ENCODE results near the gene ZBTB38. TPM values are rescaled to one million over a fixed set of nuclear protein-coding genes. Genes with fewer than 3 reads are reported as not detected.

The ZBTB38 gene
- total and polyA plus RNA-seq, 2 of the 13 experiments (the other 11 are each of a cell fraction or from before 2014, with no cell fraction given), result 26.8 to 51.7 TPM

DNA sequence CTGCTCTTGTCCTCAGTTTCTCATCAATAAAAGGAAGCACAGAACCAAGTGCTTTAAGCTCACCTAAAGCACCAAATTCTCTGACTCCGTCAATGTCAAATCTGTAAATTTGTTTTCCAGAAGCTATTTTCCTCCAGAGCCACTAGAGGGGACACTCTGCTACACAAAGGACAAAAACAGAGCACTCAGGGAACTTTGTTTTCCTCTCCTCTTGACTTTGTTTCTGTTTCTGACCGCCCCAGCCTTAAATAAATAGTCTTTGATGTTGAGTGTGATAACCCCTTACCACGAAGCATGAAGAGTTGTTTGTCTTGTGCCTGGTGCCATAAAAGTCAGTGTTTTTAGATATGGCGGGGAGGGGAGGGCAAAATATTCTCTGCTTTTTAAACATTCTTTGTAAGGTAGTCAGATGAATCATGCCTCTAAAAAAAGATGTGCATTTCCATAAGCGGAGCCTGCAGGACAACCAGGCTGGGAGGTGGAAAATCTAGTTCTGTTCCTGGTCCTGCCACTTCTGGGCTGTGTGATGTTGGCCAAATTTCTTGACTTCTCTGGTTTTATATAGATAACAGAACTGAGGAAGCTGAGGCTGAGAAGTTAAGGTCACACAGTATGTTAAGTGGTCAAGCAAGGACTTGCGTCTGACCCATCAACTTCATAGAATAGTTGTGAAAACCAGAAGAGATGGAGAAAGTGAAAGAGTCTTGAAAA, 7.3 kb upstream of the ZBTB38 start (continued):
- TF ChIP-seq ZNF12 (CRISPR knock-in tag; IDR thresholded peaks at IDR 0.05) (no peak), ZNF253 (CRISPR knock-in tag; IDR thresholded peaks at IDR 0.05; ENCODE audit: borderline replicate concordance) (no peak), PITX1 (CRISPR knock-in tag; IDR thresholded peaks at IDR 0.05) (peak; percentile 72; the same call in 1 of the 2 replicates), ZNF713 (CRISPR knock-in tag; IDR thresholded peaks at IDR 0.05) (no peak), ZNF556 (CRISPR knock-in tag; IDR thresholded peaks at IDR 0.05; ENCODE audit: borderline replicate concordance) (no peak), BCL6 (CRISPR knock-in tag; IDR thresholded peaks at IDR 0.05) (peak; percentile 91), ZFP36L2 (CRISPR knock-in tag; IDR thresholded peaks at IDR 0.05) (no peak), SP5 (CRISPR knock-in tag; IDR thresholded peaks at IDR 0.05; ENCODE audit: borderline replicate concordance, low read depth) (peak; percentile 93), ZBTB42 (CRISPR knock-in tag; IDR thresholded peaks at IDR 0.05) (no peak), REXO4 (CRISPR knock-in tag; IDR thresholded peaks at IDR 0.05; ENCODE audit: borderline replicate concordance) (no peak), AHR (CRISPR knock-in tag; IDR thresholded peaks at IDR 0.05) (no peak), SMARCE1 (IDR thresholded peaks at IDR 0.05; ENCODE audit: borderline replicate concordance) (no peak), EEA1 (CRISPR knock-in tag; IDR thresholded peaks at IDR 0.05; ENCODE audit: borderline replicate concordance) (no peak), GFI1 (CRISPR knock-in tag; IDR thresholded peaks at IDR 0.05; ENCODE audit: borderline replicate concordance) (peak; percentile 89; the same call in 1 of the 2 replicates), ZMYM2 (CRISPR knock-in tag; IDR thresholded peaks at IDR 0.05) (peak; percentile 99), NRL (CRISPR knock-in tag; IDR thresholded peaks at IDR 0.05; ENCODE audit: borderline replicate concordance) (no peak)
- TF ChIP-seq, protein P1, sequence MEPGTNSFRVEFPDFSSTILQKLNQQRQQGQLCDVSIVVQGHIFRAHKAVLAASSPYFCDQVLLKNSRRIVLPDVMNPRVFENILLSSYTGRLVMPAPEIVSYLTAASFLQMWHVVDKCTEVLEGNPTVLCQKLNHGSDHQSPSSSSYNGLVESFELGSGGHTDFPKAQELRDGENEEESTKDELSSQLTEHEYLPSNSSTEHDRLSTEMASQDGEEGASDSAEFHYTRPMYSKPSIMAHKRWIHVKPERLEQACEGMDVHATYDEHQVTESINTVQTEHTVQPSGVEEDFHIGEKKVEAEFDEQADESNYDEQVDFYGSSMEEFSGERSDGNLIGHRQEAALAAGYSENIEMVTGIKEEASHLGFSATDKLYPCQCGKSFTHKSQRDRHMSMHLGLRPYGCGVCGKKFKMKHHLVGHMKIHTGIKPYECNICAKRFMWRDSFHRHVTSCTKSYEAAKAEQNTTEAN (CRISPR knock-in tag; conservative IDR thresholded peaks at IDR 0.05), result peak; percentile 76
- TF ChIP-seq, protein P2, sequence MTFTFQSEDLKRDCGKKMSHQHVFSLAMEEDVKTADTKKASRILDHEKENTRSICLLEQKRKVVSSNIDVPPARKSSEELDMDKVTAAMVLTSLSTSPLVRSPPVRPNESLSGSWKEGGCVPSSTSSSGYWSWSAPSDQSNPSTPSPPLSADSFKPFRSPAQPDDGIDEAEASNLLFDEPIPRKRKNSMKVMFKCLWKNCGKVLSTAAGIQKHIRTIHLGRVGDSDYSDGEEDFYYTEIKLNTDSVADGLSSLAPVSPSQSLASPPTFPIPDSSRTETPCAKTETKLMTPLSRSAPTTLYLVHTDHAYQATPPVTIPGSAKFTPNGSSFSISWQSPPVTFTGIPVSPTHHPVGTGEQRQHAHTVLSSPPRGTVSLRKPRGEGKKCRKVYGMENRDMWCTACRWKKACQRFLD (CRISPR knock-in tag; IDR thresholded peaks at IDR 0.05; ENCODE audit: borderline replicate concordance), result no peak
- TF ChIP-seq, protein P3, sequence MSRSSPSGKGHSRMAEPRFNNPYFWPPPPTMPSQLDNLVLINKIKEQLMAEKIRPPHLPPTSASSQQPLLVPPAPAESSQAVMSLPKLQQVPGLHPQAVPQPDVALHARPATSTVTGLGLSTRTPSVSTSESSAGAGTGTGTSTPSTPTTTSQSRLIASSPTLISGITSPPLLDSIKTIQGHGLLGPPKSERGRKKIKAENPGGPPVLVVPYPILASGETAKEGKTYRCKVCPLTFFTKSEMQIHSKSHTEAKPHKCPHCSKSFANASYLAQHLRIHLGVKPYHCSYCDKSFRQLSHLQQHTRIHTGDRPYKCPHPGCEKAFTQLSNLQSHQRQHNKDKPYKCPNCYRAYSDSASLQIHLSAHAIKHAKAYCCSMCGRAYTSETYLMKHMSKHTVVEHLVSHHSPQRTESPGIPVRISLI (CRISPR knock-in tag; IDR thresholded peaks at IDR 0.05; ENCODE audit: borderline replicate concordance), result peak; percentile 60; the same call in 1 of the 2 replicates
- TF ChIP-seq, protein P4, sequence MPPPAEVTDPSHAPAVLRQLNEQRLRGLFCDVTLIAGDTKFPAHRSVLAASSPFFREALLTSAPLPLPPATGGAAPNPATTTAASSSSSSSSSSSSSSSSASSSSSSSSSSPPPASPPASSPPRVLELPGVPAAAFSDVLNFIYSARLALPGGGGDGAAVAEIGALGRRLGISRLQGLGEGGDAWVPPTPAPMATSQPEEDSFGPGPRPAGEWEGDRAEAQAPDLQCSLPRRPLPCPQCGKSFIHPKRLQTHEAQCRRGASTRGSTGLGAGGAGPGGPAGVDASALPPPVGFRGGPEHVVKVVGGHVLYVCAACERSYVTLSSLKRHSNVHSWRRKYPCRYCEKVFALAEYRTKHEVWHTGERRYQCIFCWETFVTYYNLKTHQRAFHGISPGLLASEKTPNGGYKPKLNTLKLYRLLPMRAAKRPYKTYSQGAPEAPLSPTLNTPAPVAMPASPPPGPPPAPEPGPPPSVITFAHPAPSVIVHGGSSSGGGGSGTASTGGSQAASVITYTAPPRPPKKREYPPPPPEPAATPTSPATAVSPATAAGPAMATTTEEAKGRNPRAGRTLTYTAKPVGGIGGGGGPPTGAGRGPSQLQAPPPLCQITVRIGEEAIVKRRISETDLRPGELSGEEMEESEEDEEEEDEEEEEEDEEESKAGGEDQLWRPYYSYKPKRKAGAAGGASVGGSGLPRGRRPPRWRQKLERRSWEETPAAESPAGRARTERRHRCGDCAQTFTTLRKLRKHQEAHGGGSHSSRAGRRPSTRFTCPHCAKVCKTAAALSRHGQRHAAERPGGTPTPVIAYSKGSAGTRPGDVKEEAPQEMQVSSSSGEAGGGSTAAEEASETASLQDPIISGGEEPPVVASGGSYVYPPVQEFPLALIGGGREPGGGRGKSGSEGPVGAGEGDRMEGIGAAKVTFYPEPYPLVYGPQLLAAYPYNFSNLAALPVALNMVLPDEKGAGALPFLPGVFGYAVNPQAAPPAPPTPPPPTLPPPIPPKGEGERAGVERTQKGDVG (CRISPR knock-in tag; IDR thresholded peaks at IDR 0.05; ENCODE audit: borderline replicate concordance), result no peak
- TF ChIP-seq, protein P5, sequence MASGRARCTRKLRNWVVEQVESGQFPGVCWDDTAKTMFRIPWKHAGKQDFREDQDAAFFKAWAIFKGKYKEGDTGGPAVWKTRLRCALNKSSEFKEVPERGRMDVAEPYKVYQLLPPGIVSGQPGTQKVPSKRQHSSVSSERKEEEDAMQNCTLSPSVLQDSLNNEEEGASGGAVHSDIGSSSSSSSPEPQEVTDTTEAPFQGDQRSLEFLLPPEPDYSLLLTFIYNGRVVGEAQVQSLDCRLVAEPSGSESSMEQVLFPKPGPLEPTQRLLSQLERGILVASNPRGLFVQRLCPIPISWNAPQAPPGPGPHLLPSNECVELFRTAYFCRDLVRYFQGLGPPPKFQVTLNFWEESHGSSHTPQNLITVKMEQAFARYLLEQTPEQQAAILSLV (CRISPR knock-in tag; IDR thresholded peaks at IDR 0.05; ENCODE audit: borderline replicate concordance), result no peak; the same call in 1 of the 2 replicates

Data from HepG2 (cell line).